HG03039 (cell line): ENCODE results near the gene HCN2.
"Not testable (repeated sequence)": the region's sequence is repeated elsewhere in the genome, so short reads cannot be mapped to it uniquely, and the experiment has no call there.

Source experiments
- ATAC-seq: cut with Tn5 transposase; IDR thresholded peaks from one replicate; pipeline ENCODE4 v1.9.1; 2021; ENCODE audit warnings: mild to moderate bottlenecking, moderate library complexity; ENCODE audit not compliant: unreplicated experiment

The HCN2 gene

DNA sequence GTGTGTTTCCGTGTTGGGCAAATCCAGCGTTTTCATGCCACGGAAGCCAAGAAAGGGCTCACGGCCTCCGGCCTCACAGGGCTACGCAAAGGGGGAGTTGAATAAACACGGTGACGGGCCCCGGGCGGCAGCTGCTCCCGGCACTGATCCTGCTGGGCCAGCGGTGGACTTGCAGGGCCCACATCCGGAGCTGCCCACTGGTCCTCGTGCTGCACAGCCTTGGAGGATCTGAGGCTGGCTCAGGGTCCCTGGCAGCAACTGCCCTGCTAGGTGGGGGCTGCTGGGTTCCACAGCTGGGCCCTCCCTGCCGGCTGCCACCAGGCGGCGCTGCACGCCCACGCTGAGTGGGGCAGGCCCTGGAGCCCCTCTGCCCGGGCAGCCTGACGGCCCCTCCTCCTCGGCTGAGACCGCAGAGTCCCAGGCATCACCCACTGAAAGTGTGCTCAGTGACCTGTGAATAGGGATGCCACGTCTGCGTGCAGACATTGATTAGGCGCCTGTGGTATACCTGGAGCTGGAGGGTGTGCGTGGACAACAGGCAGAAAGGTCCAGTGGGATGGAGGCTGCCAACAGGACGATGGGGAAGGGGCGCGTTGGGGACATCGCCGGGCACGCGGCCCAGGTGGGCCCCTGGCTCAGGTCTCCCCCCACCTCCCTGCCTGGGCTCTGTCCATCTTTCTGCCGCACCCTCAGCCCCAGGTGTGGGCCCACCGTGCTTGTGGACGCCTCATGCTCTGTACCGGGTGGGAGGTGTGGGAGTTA, 5.3 kb upstream of the HCN2 start:
- ATAC-seq = no peak

DNA sequence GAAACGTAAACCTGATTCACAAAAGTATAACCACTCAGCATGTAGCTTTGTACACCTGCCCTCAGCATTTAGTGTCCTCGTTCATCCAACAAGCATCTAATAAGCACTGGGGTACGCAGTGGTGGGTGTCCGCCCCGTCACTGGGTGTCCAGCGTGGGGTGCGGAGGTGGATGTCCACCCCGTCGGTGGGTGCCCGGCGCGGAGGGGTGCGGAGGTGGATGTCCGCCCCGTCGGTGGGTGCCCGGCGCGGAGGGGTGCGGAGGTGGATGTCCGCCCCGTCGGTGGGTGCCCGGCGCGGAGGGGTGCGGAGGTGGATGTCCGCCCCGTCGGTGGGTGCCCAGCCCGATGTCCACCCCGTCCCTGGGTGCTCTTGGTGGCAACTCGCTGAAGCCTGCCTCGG, 4.5 kb upstream of the HCN2 start:
- ATAC-seq = not testable (repeated sequence)

DNA sequence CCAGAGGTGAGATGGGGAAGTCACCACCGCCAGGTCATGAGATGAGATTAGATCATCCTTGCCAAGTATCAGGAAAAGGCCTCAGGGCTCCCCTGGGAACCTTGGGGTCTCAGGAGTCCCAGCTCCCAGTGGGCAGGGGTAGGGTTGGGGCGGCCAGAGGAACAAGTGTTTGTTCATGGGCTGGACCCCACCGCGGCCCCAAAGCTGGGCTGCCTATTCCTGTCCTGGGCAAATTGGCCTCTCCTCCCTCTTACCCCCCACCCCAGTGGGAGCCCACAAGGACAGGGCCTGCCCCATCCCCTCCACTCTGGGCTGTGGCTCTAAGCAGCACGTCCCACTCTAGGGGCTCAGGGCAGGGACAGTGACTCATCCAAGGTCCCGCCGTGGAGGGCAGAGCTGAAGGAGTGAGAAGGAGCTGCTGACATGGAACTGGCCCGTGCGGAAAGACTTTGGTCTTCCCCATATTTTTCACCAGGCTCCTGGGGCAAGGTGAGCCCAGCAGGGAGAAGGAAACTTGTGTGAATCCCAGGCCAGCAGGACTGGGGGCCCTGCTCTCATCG, 4.0 kb upstream of the HCN2 start:
- no peak for ATAC-seq

DNA sequence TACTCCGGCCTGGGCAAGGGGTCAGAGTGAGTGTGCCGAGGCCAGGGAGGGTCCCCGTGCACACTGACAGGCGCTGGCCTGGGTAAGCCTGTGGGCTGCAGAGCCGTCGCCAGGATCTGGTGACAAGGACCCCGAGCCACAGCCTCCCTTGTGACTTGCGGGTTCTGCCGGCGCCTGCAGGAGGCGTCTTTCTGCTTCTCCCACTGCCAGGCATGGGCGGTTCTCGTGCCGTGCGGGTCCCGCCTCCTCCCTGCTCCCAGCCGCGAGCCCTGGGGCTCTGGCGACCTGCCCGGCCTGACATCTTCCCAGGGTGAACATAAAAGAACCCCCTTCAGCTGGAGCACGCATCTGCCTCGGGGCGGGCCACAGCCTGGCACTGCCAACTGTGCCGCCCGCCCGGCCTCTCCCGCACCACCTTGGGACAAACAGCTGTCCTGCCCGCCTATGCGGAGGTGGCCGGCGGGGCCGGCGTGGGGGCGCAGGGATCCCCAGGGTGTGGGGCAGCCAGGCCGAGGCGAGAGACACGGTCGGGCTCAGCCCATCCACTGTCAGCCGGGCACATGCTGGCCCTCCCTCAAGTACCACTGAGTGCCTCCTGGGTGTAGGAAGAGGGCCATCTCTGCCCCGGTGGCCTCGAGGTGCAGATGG, 1.5 kb upstream of the HCN2 start:
- ATAC-seq = no peak

DNA sequence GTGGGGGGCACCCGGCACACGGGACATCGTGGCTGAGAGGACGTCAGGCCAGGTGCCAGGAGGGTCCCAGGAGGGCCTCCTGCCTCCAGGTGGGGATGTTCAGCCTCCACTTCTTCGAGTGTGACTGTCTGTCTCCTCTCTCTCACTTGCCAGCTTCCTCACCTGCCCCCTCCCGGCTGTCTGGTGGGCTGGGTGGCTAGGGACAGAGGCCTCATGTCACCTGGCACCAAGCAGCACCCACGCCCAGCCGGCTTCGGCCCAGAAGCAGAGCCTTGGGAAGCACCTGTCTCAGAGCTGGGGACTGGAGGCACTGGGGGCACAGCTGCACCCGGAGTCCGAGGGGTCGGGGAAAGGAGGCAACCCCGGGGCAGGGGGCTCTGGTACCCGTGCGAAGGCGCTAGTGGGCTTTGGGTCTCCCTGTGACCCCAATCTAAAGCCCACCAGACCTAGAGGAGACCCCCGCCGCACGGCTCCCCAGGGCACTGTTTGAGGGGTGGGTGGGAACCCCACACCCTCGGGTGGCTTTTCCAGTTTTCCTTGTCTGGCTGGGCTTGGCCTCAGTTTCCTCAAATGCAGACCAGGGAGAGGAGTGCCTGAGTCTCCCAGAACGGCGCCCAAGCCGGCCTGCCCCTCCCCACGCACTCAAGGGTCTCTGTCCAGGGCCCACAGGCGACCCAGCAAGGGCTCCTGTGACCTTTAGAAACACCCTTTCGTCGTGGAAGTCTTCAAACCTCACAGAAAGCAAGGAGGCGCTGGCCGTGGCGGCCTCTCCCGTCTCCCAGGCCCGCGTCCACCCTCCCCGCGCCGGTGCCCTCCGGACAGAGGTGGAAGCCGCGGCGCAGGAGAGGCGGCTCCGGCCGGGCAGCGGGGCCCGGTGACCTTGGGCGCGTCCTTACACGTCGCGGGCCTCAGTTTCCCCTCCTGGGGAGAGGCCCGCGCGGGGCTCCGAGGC, 664 bp upstream of the HCN2 start:
- no peak for ATAC-seq

DNA sequence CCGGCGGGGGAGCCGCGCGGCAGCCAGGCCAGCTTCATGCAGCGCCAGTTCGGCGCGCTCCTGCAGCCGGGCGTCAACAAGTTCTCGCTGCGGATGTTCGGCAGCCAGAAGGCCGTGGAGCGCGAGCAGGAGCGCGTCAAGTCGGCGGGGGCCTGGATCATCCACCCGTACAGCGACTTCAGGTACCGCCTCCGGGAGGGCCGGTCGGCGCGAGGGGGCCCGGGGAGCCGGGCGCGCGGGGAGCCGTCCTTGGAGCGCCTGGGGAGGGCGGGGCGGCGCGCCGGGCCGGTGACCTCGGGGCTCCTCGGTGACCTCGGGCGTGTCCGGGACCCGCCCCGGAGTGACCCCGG, 690 bp downstream of the HCN2 start:
- no peak for ATAC-seq

DNA sequence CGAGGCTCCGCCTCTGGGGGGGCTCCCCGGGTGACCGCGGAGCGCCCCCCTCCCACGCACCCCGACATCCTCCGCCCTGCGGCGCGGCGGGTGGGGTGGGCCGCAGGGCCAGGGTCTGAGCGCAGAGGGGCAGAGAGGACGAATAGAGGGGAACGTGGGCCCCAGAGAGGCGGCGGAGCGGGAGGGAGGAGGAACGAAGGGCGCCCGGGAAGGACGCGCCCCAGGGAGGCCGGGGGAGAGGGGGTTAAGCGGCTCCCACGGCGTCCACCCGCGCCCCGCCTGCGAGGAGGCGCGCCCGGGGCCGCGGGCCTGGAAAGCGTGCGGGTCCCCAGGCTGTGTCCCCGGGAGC, 1.0 kb downstream of the HCN2 start:
- ATAC-seq = no peak

DNA sequence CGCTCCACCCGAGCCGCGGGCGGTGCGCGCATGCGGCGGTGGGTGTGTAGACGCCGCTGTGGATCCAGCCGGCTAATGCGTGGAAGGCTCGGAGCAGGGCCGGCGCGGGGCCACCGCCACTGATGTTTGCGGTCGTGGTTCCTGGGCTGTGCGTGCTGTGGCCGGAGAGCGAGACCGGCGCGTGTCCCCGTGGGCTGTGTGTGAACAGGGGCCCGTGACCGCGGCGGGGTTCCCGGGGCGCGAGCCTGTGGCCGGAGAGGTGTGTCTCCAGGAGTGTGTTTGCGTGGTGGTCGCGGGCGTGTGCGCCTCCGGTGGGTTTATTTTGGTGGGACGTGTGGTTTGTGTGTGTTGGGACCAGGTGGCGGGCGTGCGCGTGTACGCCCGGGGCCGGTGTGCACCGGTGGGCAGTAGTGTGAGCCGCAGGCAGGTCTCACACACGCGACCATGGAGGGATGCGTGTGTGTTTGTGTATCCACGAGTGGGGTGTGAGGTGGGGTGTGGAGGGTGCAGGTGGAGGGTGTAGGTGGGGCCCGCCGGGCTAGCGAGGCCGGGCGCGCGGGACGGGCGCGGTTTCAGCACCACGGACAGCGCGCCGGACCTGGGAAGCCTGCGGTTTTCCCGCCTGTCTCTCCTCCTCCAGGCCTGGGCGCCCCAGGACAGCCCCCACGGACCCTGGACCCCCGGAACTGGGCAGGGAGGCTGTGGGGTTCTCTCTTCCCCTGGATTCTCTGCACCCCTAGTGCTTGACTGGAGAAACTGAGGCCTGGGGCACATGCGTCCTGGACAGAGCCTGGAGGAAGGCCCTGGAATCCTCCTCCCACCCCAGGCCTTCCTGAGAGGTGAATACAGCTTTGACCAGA, 1.6 kb downstream of the HCN2 start:
- ATAC-seq = no peak

DNA sequence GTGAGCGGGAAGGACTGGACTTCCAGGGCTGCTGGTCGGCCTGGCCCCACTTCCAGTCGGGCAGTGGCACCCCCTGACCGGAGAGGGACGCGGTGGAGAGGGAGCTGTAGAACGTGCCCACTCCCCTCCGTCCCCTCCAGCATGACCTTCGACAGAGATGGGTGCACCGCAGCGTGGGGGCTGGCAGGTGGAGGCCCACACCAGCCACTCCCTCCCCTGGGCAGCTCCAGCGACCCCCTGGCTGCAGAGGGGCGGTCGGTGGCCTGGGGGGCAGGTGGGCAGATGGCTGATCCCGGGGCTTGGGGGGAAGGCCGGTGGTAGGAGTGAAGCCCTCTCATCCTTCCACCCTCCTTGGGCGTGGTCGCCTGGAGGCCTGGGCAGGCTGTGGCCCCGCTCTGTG, 2.4 kb downstream of the HCN2 start:
- ATAC-seq = no peak

DNA sequence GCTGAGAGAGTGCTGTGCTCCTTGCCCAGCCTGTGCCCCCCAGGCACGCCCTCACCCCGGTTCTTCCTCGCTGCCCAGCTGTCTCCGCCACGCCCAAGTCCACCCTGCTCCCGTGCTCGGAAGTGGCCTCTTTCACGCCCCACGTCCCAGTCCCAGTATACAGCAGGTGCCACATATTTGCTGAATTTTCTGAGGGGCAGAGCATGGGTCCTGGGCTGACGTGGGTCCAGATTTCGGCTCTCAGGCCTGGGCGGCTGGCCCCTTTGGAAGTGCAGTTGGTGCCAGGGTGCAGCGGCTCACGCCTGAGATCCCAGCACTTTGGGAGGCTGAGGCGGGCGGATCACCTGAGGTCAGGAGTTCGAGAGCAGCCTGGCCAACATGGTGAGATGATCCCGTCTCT, 3.4 kb downstream of the HCN2 start:
- no peak for ATAC-seq

DNA sequence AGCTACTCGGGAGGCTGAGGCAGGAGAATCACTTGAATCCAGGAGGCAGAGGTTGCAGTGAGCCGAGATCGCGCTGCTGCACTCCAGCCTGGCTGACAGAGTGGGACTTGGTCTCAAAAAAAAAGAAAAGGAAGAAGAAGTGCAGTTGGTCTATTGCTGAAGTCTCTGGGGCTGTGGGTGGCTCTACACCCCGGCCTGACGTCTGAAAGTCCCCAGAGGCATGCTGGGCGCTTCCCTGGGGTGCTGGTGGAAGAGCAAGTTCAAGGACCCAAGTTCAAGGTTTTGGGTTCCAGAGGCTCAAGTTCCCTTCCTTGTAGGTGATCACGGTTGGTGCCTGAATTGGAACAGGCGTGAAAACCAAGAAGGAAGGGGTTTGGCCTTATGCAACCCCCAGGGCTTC, 3.8 kb downstream of the HCN2 start:
- no peak for ATAC-seq

DNA sequence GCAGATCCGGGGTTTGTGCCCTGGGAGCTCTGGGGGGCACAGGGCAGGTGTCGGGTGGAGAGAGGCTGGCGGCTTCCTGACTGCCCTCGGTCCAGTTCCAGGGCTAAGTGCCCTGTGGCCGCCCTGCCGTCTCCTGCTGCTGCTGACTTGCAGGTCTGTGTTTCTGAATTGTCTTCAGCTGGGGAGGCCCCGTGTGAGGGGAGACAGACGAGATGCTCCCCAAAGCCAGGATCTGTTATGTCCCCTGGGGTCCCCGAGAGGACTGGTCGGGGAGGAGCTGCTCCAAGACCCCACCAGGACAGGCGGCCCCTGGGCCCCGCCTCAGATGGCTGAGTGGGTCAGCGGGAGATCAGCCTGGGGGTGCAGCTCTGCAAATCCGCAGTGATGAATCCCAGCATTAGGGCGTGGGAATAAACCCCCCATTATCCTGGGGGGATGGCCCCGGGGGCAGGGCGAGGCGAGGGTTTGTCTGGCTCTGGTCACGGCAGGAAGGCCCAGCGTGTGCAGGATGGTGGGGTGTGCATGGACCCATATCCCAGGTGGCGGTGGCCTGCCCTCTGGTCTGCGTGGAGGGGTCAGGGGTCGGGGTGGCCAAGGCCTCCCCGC, 4.7 kb downstream of the HCN2 start:
- ATAC-seq = no peak

DNA sequence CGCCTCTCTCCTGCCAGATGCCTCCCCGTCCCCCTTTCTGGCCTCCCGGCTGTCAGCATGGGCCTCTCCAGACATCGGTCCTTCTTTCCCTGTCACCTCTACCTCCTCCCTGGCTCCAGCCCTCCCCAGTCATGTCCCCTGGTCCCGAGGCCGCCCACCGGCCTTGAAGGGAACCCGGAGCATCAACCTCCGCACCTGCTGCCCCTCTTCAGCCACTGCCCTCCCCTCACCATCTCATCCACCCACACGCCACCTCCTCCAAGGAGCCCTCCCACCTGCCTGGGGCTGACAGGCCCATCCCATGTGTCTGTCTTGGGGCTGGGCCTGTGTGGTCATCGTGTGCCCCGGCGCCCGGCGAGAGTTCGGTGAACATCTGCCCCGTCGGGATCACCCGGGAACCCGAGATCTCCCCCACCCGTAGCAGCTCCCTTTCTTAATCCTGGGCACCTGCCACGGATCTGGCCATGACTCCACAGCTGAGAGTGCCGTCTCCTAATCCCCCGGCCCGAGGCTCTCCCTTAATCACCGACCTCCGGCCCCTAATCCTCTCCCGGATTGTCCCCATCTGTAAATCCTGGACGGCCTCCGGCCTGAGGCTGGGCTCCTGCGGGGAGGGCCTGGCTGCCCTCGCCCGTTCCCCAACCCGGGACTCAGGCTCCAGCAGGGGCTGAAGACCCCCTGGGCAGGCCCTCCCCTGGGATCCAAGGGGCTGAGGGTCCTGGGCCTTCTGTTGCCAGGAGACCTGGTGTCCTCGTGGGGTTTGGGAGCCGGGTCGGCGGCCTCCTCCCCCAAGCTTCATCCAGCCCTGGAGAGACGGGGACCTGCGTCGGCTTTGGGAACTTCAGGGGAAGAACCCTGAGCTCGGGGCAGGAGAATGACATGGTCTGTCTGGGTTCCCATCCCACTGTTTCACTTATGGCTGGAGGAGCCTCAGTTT, 5.9 kb downstream of the HCN2 start:
- ATAC-seq = no peak

DNA sequence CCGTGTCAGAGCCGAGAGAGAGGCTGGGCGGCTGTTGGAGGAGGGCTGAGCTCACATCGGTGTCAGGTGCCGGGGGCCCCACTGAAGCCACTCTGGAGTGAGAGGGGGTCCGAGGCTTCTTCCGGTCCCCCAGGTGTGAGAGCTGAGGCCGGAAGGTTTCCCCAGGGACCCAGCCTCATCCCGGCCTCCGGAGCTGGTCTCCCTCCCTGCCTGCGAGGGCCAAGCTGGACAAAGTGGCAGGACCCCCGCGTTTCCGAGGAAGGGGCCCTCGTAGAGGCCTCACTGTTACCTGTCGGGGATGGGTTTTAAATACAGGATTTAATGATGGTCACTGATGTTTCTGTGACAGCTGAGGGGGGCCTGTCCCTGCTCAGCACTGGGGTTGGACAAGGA, 6.6 kb downstream of the HCN2 start:
- no peak for ATAC-seq

DNA sequence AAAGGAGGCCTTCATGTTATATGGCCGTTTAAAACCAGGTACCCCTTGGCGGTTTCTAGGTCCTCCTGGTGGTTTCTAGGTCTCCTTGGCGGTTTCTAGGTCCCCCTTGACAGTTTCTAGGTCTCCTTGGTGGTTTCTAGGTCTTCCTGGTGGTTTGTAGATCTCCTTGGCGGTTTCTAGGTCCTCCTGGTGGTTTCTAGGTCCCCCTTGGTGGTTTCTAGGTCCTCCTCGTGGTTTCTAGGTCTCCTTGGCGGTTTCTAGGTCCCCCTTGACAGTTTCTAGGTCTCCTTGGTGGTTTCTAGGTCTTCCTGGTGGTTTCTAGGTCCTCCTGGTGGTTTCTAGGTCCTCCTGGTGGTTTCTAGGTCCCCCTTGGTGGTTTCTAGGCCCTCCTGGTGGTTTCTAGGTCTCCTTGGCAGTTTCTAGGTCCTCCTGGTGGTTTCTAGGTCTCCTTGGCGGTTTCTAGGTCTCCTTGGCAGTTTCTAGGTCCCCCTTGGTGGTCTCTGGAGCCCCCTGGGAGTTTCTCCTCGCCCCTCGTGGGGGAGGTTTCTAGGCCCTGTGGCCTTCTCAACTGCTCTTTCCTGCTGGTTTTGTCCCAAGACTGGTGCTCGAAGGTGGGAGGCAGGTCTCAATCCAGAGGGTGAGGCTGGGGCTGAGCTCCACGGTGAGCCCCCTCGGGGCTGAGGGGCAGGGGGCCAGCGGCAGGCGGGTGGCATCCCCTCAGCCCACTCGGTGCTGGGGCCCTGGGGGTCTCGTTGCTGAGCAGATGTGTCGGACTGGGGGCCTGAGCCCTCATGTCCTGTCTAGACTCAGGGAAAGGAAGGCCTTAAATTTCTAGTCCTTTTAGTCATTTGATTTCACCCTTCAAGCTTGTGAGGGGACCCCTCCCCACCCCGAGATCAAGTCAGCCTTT, 8.0 kb downstream of the HCN2 start:
- ATAC-seq = no peak

DNA sequence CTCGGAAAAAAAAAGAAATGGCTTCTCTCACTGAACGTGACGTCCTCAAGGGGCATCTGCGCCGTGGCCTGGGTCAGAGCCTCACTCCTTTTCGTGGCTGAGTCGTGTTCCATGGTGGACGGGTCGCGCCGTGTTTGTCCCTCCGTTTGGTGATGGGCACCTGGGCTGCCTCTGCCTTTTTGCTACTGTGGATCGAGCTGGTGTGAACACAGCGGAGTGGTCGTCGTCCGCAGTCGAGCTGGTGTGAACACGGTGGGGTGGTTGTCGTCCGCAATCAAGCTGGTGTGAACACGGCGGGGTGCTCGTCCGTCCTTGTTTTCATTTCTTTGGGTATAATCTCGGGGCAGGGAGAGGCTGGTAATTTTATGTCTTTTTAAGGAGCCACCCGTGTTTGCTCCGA, 11.6 kb downstream of the HCN2 start:
- no peak for ATAC-seq

DNA sequence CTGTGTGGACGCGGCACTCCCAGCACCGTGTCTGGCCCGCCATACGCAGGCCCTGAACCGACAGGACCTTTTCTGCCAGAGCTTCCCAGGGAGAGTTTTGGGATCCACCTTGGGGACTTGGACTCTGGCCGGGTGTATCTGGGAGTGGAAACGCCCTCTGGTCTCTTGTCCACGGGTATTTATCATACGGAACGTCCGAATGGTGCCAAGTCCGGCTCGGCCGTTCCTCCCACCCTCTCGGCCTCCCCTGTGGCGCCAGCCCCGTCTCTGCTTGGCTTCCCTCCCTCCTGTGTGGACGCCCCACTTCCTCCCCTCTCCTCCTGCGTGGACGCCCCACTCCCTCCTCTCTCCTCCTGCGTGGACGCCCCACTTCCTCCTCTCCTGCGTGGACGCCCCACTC, 12.1 kb downstream of the HCN2 start:
- no peak for ATAC-seq
